Stimulated activated CD4-positive, alpha-beta T cell treated with anti-CD3 and anti-CD28 coated beads, Interleukin-2, amount 100 ng/mL, for 4 hours (primary cell): ENCODE results near the gene FN3K.
A peak's percentile ranks its signal among the peaks of the same experiment; 100 is the strongest.
"Not testable (repeated sequence)": the region's sequence is repeated elsewhere in the genome, so short reads cannot be mapped to it uniquely, and the experiment has no call there.

ENCODE experiments used
- DNase-seq: peaks from one replicate; pipeline ENCODE4 v3.0.0-alpha.2; 2020; ENCODE audit warnings: low read depth

FN3K gene

DNA sequence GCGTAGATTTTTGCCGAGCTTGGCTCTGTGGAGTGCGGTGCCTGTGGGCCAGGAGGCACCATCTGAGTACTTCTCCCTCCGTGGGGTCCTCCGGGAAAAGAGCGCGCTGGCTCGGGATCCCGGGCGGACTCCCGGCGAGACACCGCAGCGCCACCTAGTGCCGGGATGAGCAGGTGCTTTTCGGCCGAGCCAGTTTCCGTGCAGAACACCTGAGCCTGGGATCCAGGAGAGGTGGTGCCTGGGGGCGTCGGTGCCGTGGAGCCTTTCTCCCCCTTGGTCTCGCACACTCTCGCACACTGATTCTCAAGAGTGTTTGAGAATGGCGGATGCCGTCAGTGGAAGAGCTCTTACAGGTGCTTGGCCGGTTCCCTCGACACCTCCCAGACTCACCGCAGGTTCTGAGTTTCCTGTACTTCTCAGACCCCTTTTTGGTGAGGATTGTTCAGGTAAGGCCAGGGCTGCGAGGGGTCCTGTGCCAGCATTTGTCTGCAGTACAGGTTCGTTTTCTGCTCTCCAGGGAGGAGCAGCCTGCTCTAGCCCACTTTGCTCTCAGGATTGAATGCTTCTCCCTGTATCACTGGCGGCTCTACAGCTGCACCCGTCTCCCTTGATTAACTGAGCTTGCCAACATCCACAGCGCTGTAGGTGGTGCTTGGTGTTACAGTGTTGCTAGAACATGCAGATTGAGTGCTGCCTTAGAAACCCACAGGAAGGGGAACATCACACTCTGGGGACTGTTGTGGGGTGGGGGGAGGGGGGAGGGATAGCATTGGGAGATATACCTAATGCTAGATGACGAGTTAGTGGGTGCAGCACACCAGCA is 39.8 kb downstream of the FN3K start:
- no peak for DNase-seq

DNA sequence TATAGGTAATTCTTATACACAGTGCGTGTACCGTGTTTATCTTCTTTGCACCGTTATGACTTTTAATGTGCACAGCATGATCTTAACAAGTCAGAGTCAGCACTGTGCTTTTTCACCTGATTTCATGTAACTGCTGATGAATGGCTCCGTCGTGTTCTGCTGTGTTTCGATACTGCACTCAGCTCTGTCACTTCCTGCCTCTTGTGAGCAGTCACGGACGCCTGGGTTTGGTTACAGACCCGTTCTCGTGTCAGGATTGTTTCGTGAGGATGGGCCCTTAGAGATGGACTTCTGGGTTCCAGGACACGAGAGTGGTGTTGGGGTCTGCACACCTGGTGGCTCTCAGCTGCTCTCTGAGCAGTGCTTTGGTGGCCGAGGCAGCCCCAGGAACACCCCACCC is 41.0 kb downstream of the FN3K start:
- no peak for DNase-seq

DNA sequence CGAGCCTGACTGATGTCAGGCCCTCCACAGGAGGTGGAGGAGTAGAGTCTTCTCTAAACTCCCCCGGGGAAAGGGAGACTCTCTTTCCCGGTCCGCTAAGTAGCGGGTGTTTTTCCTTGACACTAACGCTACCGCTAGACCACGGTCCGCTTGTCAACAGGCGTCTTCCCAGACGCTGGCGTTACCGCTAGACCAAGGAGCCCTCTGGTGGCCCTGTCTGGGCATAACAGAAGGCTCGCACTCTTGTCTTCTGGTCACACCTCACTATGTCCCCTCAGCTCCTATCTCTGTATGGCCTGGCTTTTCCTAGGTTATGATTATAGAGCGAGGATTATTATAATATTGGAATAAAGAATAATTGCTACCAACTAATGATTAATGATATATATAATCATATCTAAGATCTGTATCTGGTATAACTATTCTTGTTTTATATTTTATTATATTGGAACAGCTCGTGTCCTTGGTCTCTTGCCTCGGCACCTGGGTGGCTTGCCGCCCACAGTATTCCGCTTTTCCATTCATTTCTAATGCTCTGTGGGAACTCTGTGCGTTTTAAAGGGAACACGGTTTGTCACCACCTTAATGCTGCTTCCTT is 42.5 kb downstream of the FN3K start:
- not testable (repeated sequence) for DNase-seq

DNA sequence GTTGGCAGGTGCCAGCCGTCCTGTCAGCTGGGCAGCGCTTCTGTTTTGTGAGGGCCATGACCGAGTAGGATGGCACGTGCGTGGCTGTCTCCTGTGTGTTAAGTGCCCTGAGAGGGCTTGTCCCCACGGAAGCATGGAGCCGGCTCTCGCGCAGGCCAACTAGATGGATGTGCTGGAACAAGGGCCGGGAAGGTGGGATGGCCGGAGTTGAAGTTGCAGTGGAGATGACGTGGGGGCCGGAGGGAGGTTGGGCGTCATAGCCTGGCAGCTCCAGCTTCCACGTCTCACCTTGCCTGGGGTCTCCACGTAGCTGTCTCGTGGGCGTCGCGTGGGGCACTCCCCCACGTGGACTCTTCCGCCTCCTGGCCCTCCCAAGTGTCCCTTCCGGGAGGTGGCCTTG is 44.1 kb downstream of the FN3K start:
- no peak for DNase-seq

DNA sequence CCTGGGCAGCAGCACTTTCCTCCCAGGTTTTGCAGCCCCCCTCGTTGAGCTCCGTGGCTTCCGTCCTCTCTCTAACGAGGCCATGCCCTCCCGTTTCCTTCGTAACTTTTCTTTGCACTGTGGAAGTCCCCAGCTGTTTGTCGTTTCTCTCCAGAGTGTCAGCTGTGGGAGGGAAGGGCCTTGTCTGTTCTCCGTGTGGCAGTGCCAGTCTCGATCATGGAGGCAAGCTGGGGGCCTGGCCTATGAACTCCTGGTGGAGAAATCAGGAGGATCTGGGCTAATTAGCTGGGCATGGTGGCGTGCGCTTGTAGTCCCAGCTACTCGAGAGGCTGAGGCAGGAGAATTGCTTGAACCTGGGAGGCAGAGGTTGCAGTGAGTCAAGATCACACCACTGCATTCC is 44.8 kb downstream of the FN3K start:
- no peak for DNase-seq

DNA sequence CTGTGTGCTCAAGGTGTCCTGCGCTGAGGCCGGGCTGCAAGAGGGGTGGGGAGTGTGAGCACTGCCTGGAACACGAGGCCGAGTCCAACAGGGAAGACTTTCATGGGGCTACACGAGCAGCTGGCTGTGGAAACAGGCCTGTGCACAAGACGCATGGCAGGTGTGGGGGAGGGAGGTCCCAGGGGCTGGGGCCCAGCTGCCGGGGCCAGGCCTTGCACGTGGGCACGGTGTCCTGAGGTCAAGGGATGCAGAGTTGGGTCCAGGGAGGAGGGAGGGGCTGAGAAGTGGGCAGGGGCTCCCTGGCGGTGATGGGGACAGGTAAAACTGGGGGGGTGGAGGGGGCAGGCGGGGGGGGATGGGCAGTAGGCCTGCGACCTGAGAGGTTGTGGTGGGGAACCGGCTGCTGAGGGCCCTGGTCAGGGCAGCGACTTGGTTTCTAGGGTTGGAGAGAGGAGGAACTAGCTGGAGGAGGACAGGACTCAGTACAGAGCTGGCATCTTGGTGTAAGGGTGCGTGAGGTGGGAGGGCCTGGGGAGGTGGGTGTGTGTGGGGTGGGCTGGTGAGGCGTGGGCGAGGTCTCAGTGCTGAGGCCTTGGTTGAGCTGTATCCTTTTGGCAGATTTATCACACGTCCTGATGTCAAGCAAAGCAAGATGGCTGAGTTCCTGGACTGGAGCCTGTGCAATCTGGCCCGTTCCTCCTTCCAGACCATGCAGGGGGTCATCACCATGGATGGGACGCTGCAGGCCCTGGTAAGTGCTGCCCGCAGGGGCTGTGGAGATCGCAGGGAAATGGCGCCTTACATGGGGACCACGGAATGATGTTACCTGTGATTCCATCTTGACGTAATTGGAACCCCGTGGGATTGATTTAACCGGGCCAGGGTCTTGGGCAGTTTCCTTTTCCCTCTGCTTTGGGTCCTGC is 45.8 kb downstream of the FN3K start:
- DNase-seq, result no peak

DNA sequence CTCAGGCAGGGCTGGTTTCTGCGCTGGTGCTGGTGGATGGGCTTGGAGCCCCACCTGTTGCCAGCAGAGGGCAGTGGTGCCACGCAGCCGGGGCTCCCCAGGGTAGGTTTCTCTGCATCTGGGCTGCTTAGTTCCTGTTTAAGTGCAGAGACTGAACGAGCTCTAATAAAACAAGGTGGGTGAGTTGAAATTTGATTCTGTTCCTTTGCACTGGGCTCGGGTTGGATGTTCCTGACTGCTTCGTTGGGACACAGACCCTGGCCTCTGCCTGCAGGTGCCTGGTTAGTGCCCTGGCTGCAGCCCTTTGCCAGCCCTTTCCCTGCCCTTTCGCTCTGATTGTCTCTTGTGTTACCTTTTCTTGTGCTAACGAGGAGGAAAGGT is 46.5 kb downstream of the FN3K start:
- peak; percentile 73 for DNase-seq

DNA sequence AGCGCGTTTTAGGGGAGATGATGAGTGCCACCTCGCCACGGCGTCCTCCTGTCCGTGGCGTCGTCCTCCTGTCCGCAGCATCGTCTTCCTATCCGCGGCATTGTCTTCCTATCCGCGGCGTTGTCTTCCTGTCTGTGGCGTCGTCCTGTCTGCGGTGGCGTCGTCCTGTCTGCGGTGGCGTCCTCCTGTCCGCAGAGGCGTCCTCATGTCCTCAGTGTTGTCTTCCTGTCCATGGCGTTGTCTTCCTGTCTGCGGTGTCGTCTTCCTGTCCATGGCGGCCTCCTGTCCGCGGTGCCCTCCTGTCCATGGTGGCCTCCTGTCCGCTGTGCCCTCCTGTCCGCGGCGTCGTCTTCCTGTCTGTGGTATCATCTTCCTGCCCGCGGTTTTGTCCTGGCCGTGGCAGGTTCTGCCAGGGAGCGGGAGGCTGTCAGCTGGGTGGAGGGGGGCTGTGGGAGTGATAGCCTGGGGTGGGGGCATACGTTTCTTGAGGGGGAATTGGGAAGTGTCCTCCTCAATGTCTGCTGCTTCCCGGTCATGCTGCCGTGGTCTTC is 47.3 kb downstream of the FN3K start:
- DNase-seq, result no peak

DNA sequence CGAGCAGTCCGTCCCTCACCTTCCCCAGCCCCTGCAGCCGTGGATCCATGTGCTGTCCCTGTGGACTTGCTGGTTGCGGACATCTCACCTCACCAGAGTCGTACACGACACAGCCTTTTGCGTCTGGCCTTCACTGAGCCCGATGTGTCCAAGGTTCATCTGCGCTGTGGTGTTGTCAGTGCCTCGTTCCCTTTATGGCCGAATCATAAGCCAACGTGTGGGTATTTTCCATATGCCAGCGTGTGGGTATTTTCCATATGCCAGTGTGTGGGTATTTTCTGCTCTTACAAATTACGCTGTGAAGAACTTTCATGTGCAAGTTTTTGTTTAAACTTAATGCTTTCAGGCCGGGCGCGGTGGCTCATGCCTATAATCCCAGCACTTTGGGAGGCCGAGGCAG is 48.1 kb downstream of the FN3K start:
- no peak for DNase-seq

DNA sequence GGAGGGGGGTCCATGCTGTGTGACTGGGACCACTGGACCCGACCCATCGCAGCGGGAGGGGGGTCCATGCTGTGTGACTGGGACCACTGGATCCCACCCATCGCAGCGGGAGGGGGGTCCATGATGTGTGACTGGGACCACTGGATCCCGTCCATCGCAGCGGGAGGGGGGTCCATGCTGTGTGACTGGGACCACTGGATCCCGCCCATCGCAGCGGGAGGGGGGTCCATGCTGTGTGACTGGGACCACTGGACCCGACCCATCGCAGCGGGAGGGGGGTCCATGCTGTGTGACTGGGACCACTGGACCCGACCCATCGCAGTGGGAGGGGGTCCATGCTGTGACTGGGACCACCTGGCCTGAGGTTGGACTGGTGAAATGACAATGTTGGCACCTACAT is 50.2 kb downstream of the FN3K start:
- DNase-seq, result not testable (repeated sequence)

DNA sequence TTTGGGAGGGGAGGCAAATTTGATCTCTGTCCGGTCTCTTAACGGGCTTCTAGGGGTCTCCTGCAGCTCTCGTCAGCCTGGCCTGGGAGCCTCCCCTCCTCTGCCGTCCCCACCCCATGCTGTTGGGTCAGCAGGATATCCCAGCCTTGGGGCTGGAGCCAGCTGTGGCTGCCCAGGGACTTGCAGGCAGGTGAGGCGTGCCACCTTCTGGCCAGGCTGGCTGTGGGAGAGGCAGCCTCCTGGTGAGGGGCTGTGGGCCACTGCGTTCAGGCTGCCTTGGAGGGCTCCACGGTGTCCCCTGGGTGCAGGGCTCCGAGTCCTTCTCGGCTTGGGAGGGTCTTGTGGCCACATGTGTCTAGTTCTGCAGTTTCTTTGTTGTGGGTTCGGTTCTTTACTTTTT is 51.0 kb downstream of the FN3K start:
- DNase-seq, result no peak

DNA sequence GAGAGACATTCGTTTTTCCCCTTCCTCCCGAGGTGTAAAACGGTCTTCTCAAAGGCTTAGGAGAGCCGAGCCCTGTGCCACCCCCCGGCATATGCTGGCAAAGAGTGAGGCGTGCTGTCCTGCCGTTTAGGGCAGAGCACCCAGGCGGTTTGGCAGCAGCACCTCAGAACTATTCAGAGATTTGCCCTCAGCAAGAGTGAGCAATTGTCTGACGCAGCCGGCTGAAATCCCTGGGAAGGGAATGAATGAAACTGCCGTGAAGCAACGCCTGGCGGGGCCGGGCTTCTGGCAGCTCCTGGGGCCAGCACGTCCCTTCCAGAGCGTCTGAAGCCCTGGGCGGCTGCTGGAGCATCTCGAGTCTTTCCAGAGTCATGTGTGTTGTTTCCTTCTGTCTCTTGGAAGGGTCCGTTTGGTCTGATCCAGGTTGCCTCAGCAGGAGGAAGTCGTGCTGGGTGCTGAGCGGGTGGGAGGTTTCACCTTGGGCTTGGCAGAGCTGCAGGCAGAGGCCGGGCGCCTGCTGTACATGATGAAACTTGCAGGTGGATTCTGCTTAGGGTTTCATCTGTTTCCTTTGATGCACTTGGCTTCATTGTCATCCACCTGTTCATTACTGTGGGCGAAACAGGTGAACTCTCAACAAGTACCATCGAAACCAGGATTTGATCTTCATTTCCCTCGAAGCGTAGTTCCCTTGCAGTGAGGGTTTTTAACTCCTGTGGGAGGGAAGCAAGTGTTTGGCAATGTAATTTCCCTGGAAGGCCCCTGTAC is 51.9 kb downstream of the FN3K start:
- no peak for DNase-seq

DNA sequence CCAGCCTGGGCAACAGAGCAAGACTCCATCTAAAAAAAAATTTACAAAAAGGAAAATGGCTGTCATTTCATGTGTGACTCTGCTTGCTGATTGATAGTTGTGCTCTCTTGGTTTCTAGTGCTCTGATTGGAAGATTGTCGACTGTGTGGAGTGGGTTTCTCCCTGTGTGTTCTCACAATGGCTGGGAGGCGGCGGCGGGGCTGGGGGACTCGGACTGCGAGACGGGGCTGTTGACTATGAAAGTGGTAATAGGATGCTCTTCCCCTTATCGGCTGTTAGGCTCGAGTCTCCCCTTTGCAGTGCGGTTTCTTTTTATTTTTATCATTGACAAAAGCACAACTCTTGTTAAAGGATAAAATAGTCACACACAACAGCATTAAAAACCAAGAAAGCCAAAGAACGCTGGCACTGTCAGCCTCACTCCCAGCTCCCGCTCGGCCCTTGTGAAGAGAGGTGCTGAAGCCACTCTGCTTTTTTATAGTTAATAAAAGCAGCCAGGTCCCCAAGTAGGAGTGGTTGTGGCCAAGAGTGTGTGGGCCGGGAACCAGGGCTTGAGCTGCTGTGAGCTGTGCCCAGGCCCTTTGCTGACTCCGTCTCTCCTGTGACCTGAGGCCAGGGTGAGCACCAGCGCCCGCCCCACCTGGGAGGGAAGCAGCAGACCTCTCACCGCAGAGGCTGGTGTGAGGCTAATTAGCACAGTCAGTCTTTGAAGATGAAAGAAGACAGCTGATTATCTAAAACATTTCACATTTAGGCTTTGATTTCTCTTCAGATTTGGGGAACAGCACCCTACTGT is 53.0 kb downstream of the FN3K start:
- DNase-seq, result no peak

DNA sequence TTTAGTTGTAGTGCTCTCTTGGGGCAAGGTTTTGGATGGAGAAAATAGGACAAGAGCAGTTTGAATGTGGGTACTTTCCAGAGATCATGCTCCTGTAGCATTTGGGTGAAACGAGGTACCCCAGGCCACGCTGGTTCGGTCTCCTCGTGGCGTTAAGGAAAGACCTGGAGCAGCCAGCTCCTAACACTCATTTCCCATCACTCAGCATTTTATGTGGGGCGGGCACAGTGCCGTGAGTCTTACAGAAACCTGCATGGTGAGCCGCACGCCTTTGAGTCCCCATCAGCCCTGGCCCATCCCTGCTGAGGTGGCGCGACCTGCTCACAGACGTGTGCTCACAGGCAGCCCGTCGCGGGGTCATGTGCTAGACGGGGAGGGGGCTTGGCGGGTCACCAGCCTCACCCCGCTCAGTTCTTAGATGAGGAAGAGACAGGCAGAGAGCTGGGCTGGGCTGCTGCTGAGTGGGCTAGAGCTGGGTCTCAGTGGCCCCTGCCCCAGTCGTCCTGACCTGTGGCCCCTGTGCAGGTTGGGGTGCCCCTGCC is 53.7 kb downstream of the FN3K start:
- no peak for DNase-seq

DNA sequence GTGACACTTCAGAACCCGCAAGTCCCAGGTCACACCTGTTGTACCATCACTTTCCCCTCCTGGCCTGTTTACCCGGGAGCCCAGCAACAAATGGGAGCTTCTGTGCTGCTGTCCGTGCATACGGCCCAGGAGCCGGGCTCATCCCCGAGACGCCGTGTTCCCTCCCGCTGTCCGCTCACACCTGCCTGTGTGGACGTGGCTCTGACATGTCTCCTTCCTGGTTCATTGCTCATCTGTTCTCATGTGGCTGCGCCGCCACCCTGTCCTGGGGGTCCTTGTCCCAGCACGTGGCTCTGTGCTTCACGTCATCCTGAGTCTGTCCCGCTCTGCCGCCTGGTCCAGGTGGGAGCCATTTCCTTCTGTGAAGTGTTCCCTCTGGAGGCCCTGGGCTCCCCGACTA is 54.4 kb downstream of the FN3K start:
- DNase-seq, result no peak

DNA sequence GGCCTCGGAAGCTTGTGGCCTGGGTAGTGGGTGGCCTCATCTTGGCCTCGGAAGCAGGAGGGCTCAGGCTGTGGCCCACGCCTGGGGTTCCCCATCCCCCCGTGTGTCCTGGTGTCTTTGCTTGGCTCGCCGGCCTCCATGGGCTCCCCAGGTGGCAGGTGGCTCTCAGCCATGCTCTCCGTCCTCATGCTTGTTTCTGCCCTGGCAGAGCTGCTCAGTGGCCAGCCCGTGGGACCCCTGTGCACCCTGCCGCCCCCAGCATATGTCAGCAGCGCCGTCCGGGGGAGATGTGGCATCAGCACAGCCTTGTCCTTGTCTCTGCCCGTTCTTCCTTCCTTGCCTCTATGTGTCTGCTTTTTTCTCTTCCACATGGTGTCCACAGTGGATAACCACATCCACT is 55.0 kb downstream of the FN3K start:
- DNase-seq, result no peak

DNA sequence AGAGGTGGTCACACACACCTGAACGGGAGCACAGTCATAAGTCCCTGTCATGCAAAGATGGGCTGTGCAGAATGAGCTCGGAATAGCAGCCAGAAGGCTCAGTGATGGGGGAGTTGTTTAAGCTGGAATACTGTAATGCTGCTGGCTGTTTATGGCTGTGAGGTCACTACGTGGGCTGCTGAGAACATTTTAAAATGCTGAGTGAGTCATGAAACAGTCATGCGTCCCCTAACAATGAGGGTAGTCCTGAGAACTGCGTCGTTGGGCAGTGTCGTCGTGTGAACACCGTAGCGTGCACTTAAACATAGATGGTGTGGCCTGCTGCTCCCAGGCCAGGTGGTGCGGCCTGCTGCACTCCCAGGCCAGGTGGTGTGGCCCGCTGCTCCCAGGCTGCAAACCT is 56.1 kb downstream of the FN3K start:
- DNase-seq, result no peak

DNA sequence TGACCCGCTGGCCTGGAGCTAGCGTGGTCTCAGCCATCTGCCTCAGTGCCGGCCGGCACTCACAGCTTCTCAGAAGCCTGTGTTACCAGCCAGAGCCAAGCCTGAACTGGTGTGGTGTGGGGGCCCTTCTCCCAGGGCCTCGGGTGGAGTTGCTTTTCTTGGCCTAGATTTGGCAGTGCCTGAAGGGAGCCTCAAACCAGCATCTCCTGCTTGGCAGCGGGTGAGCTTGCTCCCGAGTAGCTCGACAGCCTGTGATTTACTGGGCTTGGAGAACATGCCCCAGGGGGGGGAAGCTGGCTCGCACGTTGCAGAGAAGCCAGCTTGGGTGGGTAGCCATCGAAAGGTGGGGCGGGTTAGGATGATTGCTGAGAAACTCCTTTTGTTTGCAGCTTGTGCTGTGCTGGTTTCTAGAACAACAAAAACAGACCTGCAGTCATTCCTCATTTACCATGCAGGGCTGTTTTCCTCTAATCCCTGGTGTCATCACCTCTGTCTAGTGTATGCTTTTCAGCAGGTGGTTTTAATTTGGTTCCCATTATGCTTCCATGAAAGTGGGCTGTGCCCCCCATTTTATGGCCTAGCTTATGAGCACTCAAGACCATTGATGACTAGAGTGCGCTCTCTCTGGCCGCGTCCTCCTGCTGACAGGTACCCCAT is 58.7 kb downstream of the FN3K start:
- no peak for DNase-seq

DNA sequence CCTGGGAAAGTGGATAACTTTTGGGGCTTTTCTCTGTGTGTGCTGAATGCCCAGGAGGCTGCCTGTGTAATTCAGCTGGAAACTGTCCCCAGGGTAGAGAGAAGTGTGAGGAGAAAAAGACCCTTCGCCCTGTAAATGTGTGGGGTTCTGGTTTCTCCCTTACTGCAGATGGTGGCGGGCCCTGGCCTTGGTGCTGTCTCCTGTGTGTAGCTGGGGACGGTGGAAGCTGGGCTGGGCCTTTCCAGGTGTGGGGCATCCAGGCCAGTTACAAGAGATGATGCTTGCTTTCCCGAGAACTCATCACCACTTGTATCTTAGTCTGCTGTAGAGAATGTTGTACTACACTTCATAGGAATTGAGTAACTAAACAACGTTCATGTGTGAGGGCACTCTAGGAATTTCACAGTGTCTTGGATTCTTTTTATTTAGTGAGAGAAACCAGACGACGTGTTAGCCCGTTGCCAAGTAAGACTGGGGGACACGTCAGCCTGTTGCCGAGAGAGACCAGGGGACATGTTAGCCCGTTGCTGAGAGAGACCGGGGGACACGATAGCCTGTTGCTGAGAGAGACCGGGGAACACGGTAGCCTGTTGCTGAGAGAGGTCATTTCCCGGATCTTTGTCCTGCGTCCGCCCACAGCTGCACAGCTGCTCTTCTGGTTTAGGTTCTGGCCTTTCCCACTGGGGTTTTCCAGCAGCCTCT is 59.5 kb downstream of the FN3K start:
- no peak for DNase-seq

DNA sequence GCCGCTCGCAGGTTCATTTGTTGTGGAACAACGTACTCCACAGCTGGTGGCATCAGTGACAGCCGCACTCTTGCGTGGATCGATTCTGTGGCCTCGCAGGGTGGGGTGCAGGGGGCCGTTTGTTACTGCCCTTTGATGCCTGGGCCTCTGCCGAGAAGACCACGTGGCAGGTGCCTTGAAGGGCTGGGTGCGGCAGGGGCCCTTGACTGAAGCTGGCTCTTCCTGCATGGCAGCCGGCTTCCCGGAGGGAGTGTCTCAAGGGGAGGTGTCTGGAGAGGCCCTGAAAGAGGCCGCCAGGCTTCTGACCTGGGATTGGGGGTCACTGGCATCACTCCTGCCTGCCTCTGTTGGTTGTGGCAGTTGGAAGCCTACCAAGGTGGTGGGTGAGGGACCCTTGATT is 60.2 kb downstream of the FN3K start:
- DNase-seq, result no peak
